T-cell (primary cell): ENCODE data around the gene EFCAB14. TPM values are rescaled to one million over a fixed set of nuclear protein-coding genes. Genes with fewer than 3 reads are reported as not detected.
A peak's percentile ranks its signal among the peaks of the same experiment; 100 is the strongest.
"Not testable (repeated sequence)": the region's sequence is repeated elsewhere in the genome, so short reads cannot be mapped to it uniquely, and the experiment has no call there.

Experiments
- ATAC-seq, 4 experiments: fragments of 200-7000 bp in 3 of 4; fragments of 150-1000 bp in 1 of 4; cut with Tn5 transposase; replicated peaks in 1 of 4; 1 replicate in 3 of 4; 2 replicates in 1 of 4; pipeline ENCODE4 v1.10.0; 2021; ENCODE audit warnings: moderate library complexity in 3 of 4, mild to moderate bottlenecking in 2 of 4, moderate number of reproducible peaks in 1 of 4
- CTCF ChIA-PET, 2 donors: fragments of 300-600 bp; sonication (Branson Sonifier 250); formaldehyde crosslinking; loops; one replicate each; lab custom pipeline; 2022; ENCODE audit warnings: antibody characterized with exemption in 2 of 2; lab: Charles Lee
- POLR2A ChIA-PET, 2 donors: fragments of 300-600 bp; sonication (Branson Sonifier 250); formaldehyde crosslinking; loops; one replicate each; lab custom pipeline; 2022; ENCODE audit warnings: antibody characterized with exemption in 2 of 2; lab: Charles Lee
- DNase-seq, 35 experiments: peaks; one replicate each; pipeline versions ENCODE4 v3.0.0 to v3.0.0-alpha.2; 2013 to 2023
- H3K27ac ChIP-seq: one replicate; pipeline ENCODE4 v1.5.1; 2013; ENCODE audit warnings: low read length
- H3K27me3 ChIP-seq, 2 experiments: replicated peaks in 1 of 2; 1 replicate in 1 of 2; 2 replicates in 1 of 2; pipeline versions ENCODE4 v1.6.1 to v1.7.0; 2013; ENCODE audit warnings: low read length in 1 of 2, mixed read lengths in 1 of 2; ENCODE audit not compliant: control insufficient read depth in 2 of 2, insufficient read depth in 2 of 2; ENCODE audit errors: extremely low read depth in 1 of 2
- H3K36me3 ChIP-seq, 2 donors: 1 replicate in 1 of 2; 2 replicates in 1 of 2; pipeline versions ENCODE4 v1.6.1 to v1.7.0; 2013; ENCODE audit warnings: low read length in 1 of 2; ENCODE audit not compliant: control insufficient read depth in 2 of 2, insufficient read depth in 1 of 2; ENCODE audit errors: extremely low read depth in 1 of 2
- H3K4me1 ChIP-seq, 2 experiments: 1 replicate in 1 of 2; 2 replicates in 1 of 2; pipeline versions ENCODE4 v1.6.1 to v1.7.0; 2013; ENCODE audit warnings: low read length in 2 of 2, mixed read lengths in 1 of 2; ENCODE audit not compliant: insufficient read depth in 2 of 2, control insufficient read depth in 1 of 2; ENCODE audit errors: extremely low read depth in 1 of 2
- H3K4me3 ChIP-seq, 2 donors: 1 replicate in 1 of 2; 2 replicates in 1 of 2; pipeline versions ENCODE4 v1.5.1 to v1.7.0; 2013; ENCODE audit warnings: mild to moderate bottlenecking in 2 of 2, low read length in 1 of 2, moderate library complexity in 1 of 2; ENCODE audit not compliant: control insufficient read depth in 1 of 2; ENCODE audit errors: extremely low read depth in 1 of 2
- H3K9me3 ChIP-seq: 2 replicates; pipeline ENCODE4 v1.7.0; 2013
- H3K27ac Mint-ChIP-seq, 2 donors: one replicate each; pipeline ENCODE4 v1.8.0; 2020 to 2021; ENCODE audit warnings: mild to moderate bottlenecking in 2 of 2, mixed read lengths in 2 of 2
- H3K27me3 Mint-ChIP-seq, 2 donors: one replicate each; pipeline ENCODE4 v1.8.0; 2021 to 2022; ENCODE audit warnings: mixed read lengths in 2 of 2
- H3K36me3 Mint-ChIP-seq: one replicate; pipeline ENCODE4 v1.8.0; 2021; ENCODE audit warnings: mixed read lengths
- H3K4me1 Mint-ChIP-seq, 3 donors: one replicate each; pipeline ENCODE4 v1.8.0; 2020 to 2022; ENCODE audit warnings: mixed read lengths in 3 of 3, mild to moderate bottlenecking in 1 of 3
- H3K4me3 Mint-ChIP-seq, 3 donors: one replicate each; pipeline ENCODE4 v1.8.0; 2020 to 2022; ENCODE audit warnings: mild to moderate bottlenecking in 3 of 3, mixed read lengths in 3 of 3, moderate library complexity in 3 of 3
- H3K9me3 Mint-ChIP-seq, 3 donors: one replicate each; pipeline ENCODE4 v1.8.0; 2020 to 2022; ENCODE audit warnings: mixed read lengths in 3 of 3
- WGBS: methylation state at CpG from one replicate; pipeline ENCODE4 v1.1.5; 2013; ENCODE audit warnings: missing lambda C conversion rate; ENCODE audit not compliant: insufficient coverage; 5-methylcytosine and 5-hydroxymethylcytosine counted together
- total RNA-seq, 35 experiments: library from RNA in 6 of 35; stranded (reverse) in 6 of 35; fragments of 120-200 nt in 1 of 35; gene quantifications; one replicate each; pipeline versions ENCODE4 v1.2.1 to v1.2.4 and lab custom pipeline; 2013 to 2026

Gene EFCAB14
- total RNA-seq, 5 donors from 2014 or later (not counting 1 experiment from before 2014, with no cell fraction given), result 78.0 to 90.2 (median 82.5) TPM

DNA sequence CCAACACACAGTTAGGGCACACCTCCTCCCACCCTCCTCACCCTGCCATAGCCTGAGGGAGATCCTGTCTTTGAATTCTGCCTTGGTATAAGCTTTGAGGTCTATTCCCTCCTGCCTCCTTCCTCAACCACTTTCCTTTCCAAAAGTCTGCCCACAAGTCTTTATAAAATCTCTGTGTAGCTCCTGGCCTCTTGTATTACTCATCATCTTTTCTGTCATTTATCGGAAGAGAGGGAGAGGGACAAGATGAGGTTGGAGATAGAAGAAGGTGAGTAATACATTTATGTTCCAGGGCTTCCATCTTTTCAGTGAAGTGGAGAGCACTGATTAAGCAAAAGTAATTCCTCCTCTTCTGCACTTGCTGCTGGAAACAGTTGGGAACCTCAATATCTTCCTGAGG is 30.5 kb upstream of the EFCAB14 start:
- ChIA-PET POLR2A (no interaction called here), CTCF (no interaction called here)
- DNase-seq (no peak), ATAC-seq (no peak)
- Mint-ChIP-seq H3K9me3 (no peaks in the 10 kb centered on the region), H3K4me3 (no peak overlapping the region), H3K4me1 (no peaks in the 10 kb centered on the region), H3K27ac (no peak overlapping the region), H3K27me3 (peaks cover 43 to 60% of the 10 kb centered on the region in 2 donors), H3K36me3 (no peaks in the 10 kb centered on the region)
- Histone ChIP-seq H3K4me1 (no peaks in the 10 kb centered on the region), H3K27me3 (peaks cover 3 to 19% of the 10 kb centered on the region in 2 experiments), H3K36me3 (no peaks in the 10 kb centered on the region), H3K4me3 (no peak overlapping the region), H3K27ac (no peak overlapping the region), H3K9me3 (no peaks in the 10 kb centered on the region)
- WGBS, result no CpG with 5 or more reads among the region's 1 CpG

DNA sequence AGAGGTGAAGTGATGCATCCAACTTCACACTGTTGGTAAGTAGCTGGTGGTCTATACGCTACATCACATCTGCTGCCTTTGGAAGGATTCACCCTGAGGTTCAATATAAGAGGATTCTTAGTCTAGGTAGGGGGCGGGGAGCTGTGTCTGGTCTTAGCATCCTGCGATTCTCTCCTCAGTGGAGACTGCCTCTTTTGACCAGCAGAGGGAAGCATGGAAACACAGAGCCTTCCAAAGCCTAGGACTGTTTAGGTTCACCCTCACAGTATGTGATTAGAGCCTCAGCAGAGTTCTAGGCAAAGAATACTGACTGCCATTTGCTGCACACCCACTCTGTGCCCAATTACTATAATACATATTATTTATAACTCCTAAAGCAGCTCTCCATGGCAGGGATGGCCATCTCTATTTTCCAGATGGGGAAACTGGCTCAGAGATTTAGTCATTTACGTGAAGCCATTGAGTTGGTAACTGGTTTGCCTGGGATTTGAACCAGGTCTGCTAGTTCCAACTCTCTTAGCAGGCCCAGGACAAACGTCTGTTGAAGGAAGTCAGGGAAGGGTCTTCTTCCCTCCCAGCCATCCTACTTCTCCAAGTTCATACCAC is 28.9 kb upstream of the EFCAB14 start:
- Histone ChIP-seq H3K36me3 (no peaks in the 10 kb centered on the region), H3K4me1 (no peaks in the 10 kb centered on the region), H3K4me3 (no peak overlapping the region), H3K27me3 (peaks cover 3 to 17% of the 10 kb centered on the region in 2 experiments), H3K9me3 (no peaks in the 10 kb centered on the region), H3K27ac (no peak overlapping the region)
- Mint-ChIP-seq H3K4me1 (no peaks in the 10 kb centered on the region), H3K27me3 (peaks cover 48 to 62% of the 10 kb centered on the region in 2 donors), H3K4me3 (no peak overlapping the region), H3K27ac (no peak overlapping the region), H3K36me3 (no peaks in the 10 kb centered on the region), H3K9me3 (no peaks in the 10 kb centered on the region)
- DNase-seq (peak in 1 of 35 experiments; percentile 8), ATAC-seq (no peak)
- ChIA-PET CTCF (no interaction called here), POLR2A (no interaction called here)
- WGBS, result no CpG with 5 or more reads among the region's 5 CpGs

DNA sequence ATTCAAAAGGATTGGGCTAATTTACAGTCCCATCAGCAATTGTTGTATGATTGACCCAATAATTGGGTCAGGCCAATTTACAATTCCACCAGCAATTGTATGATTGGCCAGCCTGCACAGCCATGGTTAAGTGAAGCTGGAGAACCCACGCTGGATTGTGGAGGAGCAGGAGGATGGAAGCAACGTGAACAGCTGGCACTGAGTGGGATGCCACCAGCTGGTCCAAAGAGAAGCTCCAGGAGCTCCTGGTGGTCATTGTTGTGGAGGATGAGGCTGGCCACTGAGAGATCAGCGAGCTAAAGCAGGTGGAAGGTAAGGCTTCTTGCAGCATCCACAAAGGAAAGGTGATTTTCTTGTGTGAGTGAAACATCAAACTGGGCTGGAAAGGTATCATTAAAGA is 23.2 kb upstream of the EFCAB14 start:
- no peaks in the 10 kb centered on the region for H3K9me3 ChIP-seq
- WGBS, result 58% methylated on average over 3 of the region's 3 CpGs
- no peaks in the 10 kb centered on the region for H3K4me1 ChIP-seq
- POLR2A ChIA-PET, result no interaction called here
- CTCF ChIA-PET, result no interaction called here
- no peak overlapping the region for H3K27ac Mint-ChIP-seq
- peaks cover 37 to 38% of the 10 kb centered on the region in 2 donors for H3K27me3 Mint-ChIP-seq
- DNase-seq (no peak), ATAC-seq (no peak)
- H3K9me3 Mint-ChIP-seq, result no peaks in the 10 kb centered on the region
- peaks cover 0 to 8% of the 10 kb centered on the region in 2 experiments for H3K27me3 ChIP-seq
- H3K36me3 ChIP-seq, result no peaks in the 10 kb centered on the region
- H3K4me3 Mint-ChIP-seq, result no peak overlapping the region
- H3K27ac ChIP-seq, result no peak overlapping the region
- H3K36me3 Mint-ChIP-seq, result no peaks in the 10 kb centered on the region
- no peaks in the 10 kb centered on the region for H3K4me1 Mint-ChIP-seq
- no peak overlapping the region for H3K4me3 ChIP-seq

DNA sequence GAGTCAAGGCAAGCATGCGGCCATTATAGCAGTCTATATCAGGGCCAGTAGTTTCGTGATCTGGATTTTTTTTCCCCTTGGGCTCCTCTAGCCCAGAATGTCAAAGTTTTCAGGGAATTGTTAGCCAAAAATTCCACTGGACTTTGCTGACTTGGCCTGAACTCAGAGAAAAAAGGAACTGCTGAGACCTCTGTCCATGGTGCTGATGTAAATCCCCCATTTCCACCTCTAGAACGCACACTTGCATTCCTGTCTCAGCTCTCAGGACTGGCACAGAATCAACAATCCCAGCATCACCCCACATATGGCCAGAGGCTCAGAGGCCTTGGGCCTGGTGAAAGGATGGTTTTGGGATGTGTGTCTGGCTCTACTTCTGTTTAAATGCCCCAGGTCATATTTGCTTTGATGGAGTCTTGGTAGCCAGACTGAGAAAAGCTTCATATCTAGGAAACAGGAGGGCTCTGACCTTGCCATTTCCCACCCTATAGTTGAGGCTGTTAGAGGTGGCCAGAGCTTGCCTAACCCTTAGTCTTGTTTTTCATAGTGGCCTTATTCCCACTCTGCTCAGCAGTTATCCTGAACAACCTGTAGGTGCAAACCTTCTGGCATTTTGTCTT is 16.9 kb upstream of the EFCAB14 start:
- CTCF ChIA-PET, result no interaction called here
- H3K4me3 Mint-ChIP-seq, result no peak overlapping the region
- Histone ChIP-seq H3K27me3 (peaks cover 0 to 2% of the 10 kb centered on the region in 2 experiments), H3K9me3 (no peaks in the 10 kb centered on the region), H3K4me1 (no peaks in the 10 kb centered on the region), H3K27ac (no peak overlapping the region), H3K36me3 (no peaks in the 10 kb centered on the region), H3K4me3 (no peak overlapping the region)
- no peaks in the 10 kb centered on the region for H3K36me3 Mint-ChIP-seq
- no peaks in the 10 kb centered on the region for H3K4me1 Mint-ChIP-seq
- POLR2A ChIA-PET, result no interaction called here
- no peak for ATAC-seq
- peaks cover 4 to 11% (median 4%) of the 10 kb centered on the region in 3 donors for H3K9me3 Mint-ChIP-seq
- 0% methylated on average over 2 of the region's 3 CpGs for WGBS
- DNase-seq, result peak in 5 of 35 experiments; percentile 3 to 63 (median 5)
- H3K27me3 Mint-ChIP-seq, result peaks cover 31 to 32% of the 10 kb centered on the region in 2 donors
- peak overlapping the region in 1 of 2 donors; percentile 27 for H3K27ac Mint-ChIP-seq

DNA sequence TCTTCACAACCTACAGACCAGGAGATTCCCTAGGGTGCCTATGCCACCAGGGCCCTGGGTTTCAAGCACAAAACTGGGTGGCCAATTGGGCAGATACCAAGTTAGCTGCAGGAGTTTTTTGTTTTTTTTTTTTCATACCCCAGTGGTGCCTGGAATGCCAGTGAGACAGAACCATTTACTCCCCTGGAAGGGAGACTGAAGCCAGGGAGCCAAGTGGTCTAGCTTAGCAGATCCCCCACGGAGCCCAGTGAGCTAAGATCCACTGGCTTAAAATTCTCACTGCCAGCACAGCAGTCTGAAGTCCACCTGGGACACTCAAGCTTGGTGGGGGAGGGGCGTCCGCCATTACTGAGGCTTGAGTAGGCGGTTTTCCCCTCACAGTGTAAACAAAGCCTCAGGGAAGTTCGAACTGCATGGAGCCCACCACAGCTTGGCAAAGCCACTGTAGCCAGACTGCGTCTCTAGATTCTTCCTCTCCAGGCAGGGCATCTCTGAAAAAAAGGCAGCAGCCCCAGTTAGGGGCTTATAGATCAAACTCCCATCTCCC is 9.5 kb upstream of the EFCAB14 start:
- DNase-seq, H3K9me3 Mint-ChIP-seq, H3K4me3 ChIP-seq, H3K4me3 Mint-ChIP-seq, H3K9me3 ChIP-seq, H3K4me1 ChIP-seq, POLR2A ChIA-PET, H3K27ac Mint-ChIP-seq, H3K4me1 Mint-ChIP-seq, ATAC-seq, H3K27ac ChIP-seq, H3K36me3 Mint-ChIP-seq, H3K36me3 ChIP-seq: not testable (repeated sequence)
- CTCF ChIA-PET, result interaction anchor here in 1 of 2 donors (0.6 to 0.7 kb wide), 2 partner anchors 53 to 1934 kb away, joined by 3 to 6 read pairs; no protein-coding TSS in a partner anchor
- 36% methylated on average over 3 of the region's 6 CpGs for WGBS
- H3K27me3 Mint-ChIP-seq, result peaks cover 55 to 60% of the 10 kb centered on the region in 2 donors
- H3K27me3 ChIP-seq, result peaks cover 5 to 13% of the 10 kb centered on the region in 2 experiments

DNA sequence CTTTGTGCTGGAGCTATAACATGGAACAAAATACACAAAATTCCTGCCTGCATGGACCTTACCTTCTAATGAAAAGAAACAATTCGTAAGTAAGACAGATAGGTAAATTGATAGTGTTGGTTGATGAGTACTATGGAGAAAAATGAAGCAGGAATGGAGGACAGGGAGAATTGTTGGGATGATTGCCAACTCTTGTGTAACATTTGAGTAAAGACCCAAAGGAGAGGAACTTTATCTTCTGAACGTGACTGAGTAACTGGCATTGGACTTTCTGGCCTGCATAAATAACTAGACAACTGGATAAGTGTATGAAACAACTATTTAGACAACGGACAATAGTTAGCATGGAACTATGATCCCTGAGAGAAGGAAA is 6.8 kb upstream of the EFCAB14 start:
- no peak overlapping the region for H3K4me3 ChIP-seq
- Mint-ChIP-seq H3K27me3 (peaks cover 37 to 41% of the 10 kb centered on the region in 2 donors), H3K4me1 (peaks cover 2 to 6% (median 3%) of the 10 kb centered on the region in 3 donors), H3K36me3 (no peaks in the 10 kb centered on the region), H3K9me3 (peaks cover 0 to under 1% (median 0%) of the 10 kb centered on the region in 3 donors), H3K4me3 (no peak overlapping the region), H3K27ac (no peak overlapping the region)
- H3K36me3 ChIP-seq, result no peaks in the 10 kb centered on the region
- CTCF ChIA-PET, result interaction anchor here (0.6 to 1.6 kb wide), 10 partner anchors 9 to 319 kb away, joined by 3 to 6 read pairs (median 4); no protein-coding TSS in a partner anchor
- H3K27me3 ChIP-seq, result peaks cover 5 to 13% of the 10 kb centered on the region in 2 experiments
- peaks cover 0 to 4% of the 10 kb centered on the region in 2 experiments for H3K4me1 ChIP-seq
- ATAC-seq (no peak), DNase-seq (no peak)
- POLR2A ChIA-PET, result no interaction called here
- WGBS, result 100% methylated on average over 2 of the region's 3 CpGs
- H3K9me3 ChIP-seq, result peaks cover 5% of the 10 kb centered on the region
- no peak overlapping the region for H3K27ac ChIP-seq
